KOPT-K1 (cell line): ENCODE measurements around the gene PPCDC.

Source experiments
- H3K27ac ChIP-seq: fragments of 200-600 bp; sonication (generic); 2 replicates; pipeline ENCODE4 v1.5.1; 2016; ENCODE audit warnings: antibody characterized with exemption, mild to moderate bottlenecking, low read depth, low read length; ENCODE audit not compliant: poor library complexity, severe bottlenecking
- H3K36me3 ChIP-seq: fragments of 200-600 bp; sonication (generic); 2 replicates; pipeline ENCODE4 v1.5.1; 2017; ENCODE audit warnings: antibody characterized with exemption, mild to moderate bottlenecking, low read length, moderate library complexity; ENCODE audit not compliant: insufficient read depth
- H3K9me3 ChIP-seq: fragments of 200-600 bp; sonication (generic); 2 replicates; pipeline ENCODE4 v1.5.1; 2017; ENCODE audit warnings: antibody characterized with exemption, low read length, mild to moderate bottlenecking; ENCODE audit not compliant: insufficient read depth, poor library complexity, severe bottlenecking

PPCDC gene

DNA sequence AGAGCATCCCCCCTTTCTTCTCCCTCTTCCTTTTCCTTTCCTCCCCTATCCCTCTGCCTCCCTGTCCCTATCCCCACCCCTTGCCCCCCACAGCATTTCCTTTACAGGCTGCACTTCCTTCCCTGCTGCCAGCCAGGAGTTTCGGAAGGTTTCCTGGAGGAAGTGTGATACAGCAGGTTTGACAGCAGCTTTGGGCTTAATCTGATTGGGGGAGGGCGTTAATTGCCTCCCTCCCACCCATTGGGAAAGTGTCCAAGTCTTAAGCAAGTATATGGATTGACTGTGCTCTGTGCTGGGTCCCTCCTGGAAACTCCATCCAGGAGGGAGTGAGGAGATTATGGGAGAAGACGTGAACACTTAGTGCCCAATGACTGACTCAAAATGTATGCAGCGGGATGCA lies 26.2 kb upstream of the PPCDC start:
- H3K36me3 ChIP-seq: no peaks in the 10 kb centered on the region
- no peaks in the 10 kb centered on the region for H3K9me3 ChIP-seq
- no peak overlapping the region for H3K27ac ChIP-seq

- Histone ChIP-seq H3K9me3 (no peaks in the 10 kb centered on the region), H3K36me3 (no peaks in the 10 kb centered on the region), H3K27ac (no peak overlapping the region)
These were observed 25.8 kb upstream of the PPCDC start for GRCh38 chr15:74997543-74997942.

DNA sequence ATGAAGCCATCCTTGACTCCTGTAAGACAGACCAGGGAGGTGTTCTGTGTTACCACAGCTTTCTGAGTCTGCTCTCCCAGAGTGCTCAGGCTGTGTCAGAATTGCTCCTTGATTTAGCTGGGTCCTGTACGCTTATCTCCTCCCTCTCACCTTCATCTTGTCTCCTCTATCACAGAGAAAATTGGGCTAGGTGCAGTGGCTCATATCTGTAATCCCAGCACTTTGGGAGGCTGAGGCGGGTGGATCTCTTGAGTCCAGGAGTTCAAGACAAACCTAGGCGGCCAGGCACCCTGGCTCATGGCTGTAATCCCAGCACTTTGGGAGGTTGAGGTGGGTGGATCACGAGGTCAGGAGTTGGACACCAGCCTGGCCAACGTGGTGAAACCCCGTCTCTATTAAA lies 22.1 kb upstream of the PPCDC start:
- H3K27ac ChIP-seq: no peak overlapping the region
- H3K9me3 ChIP-seq: no peaks in the 10 kb centered on the region
- no peaks in the 10 kb centered on the region for H3K36me3 ChIP-seq

DNA sequence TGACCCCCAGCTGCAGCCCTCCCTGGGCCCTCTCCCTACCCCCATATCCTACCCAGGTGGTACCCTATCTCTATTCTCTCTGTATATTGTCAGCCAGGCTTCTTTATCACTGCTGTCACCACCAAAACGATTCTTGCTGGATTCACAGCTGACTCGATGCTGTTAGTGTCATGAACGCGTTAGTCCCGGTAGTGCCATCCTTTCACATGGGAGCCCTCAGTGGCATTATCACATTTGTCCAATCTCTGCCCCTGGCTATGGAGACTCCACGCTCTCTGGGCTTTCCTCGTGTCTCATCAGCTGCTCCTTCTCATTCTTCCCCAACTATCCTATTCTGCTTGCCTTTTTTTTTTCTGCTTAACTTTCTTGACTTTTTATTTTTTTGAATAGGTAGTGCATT lies 21.0 kb upstream of the PPCDC start:
- no peak overlapping the region for H3K27ac ChIP-seq
- no peaks in the 10 kb centered on the region for H3K9me3 ChIP-seq
- H3K36me3 ChIP-seq: no peaks in the 10 kb centered on the region

DNA sequence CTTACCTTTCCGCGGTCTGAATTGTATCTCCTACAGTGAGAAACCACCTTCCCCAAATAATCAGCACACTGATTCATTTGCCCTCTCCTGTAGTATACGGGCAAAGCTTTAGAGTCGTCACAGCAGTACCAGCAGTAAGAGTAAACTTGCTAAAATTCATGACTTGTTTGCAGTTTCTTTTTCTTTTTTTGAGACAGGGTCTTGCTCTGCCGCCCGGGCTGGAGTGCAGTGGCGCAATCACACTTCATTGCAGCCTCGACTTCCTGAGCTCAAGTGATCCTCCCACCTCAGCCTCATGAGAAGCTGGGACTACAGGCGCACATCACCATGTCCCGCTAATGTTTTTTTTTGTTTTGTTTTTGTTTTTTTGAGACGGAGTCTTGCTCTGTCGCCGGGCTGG lies 16.2 kb upstream of the PPCDC start:
- Histone ChIP-seq H3K36me3 (no peaks in the 10 kb centered on the region), H3K9me3 (no peaks in the 10 kb centered on the region), H3K27ac (no peak overlapping the region)

GRCh38 chr15:75008221-75008625 lies 15.2 kb upstream of the PPCDC start:
- Histone ChIP-seq H3K36me3 (no peaks in the 10 kb centered on the region), H3K27ac (no peak overlapping the region)

DNA sequence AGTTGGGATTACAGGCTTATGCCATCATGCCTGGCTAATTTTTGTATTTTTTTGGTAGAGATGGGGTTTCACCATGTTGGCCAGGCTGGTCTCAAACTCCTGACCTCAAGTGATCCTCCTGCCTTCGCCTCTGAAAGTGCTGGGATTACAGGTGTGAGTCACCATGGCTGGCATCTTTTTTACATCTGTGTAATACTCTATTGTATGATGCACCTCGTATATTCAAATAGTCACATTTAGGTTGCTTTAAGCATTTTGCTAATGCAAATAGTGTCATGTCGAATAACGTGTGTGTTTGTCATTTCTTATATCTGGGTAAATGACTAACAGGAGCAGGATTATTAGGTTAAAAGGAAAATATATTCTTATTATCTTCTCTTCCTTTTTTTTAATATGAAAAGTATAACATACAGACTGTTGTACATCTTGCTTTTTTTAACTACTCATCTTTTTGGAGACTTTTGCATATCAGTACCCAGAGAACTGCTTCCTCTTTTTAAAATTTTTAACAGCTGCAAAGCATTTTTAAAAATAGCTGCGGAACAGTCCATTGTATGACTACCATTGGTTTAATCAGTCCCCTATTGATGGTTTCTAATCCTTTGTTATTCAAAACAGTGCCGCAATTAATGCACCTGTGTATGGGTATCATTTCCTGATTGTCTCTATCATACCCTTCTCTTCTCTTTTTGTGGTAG lies 14.6 kb upstream of the PPCDC start:
- Histone ChIP-seq H3K27ac (no peak overlapping the region), H3K36me3 (no peaks in the 10 kb centered on the region), H3K9me3 (no peaks in the 10 kb centered on the region)

More at GRCh38 chr15:75008221-75008625, 15.2 kb upstream of the PPCDC start:
- H3K9me3 ChIP-seq: no peaks in the 10 kb centered on the region

DNA sequence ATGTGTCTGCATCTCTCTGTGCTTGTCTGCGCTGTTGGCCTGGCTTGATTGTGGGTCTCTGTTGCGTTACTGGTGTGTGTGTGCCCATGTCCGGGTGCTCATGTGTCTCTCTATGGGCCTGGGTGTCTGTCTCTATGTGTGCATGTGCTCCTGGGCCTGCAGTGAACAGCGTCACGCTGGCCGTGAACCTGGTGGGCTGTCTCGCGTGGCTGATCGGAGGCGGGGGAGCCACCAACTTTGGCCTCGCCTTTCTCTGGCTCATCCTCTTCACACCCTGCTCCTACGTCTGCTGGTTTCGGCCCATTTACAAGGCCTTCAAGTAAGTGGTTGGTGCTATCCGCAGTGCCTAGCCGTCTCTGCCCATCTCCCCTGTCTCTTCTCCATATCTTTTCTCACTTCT lies 7.0 kb upstream of the PPCDC start:
- Histone ChIP-seq H3K36me3 (no peaks in the 10 kb centered on the region), H3K27ac (no peak overlapping the region), H3K9me3 (no peaks in the 10 kb centered on the region)

DNA sequence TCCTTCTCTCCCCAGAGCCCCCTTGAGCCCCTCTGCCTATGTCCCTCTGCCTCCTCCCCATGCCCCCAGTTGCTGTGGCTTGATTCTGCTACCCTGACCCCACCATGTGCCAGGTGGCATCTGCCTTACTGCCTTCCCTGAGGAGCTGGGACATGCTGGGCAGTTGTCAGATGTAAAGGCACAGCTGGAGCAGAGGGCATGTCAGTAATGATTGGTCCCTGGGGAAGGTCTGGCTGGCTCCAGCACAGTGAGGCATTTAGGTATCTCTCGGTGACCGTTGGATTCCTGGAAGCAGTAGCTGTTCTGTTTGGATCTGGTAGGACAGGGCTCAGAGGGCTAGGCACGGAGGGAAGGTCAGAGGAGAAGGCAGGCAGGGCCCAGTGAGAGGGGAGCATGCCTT lies 3.5 kb upstream of the PPCDC start:
- Histone ChIP-seq H3K36me3 (no peaks in the 10 kb centered on the region), H3K9me3 (no peaks in the 10 kb centered on the region), H3K27ac (no peak overlapping the region)

- H3K27ac ChIP-seq: no peak overlapping the region
- H3K9me3 ChIP-seq: no peaks in the 10 kb centered on the region
- H3K36me3 ChIP-seq: peaks cover 13% of the 10 kb centered on the region; the same call in 1 of the 2 replicates
These were observed 2.0 kb upstream of the PPCDC start for GRCh38 chr15:75021341-75021740.

GRCh38 chr15:75022783-75023180 lies 608 bp upstream of the PPCDC start:
- H3K9me3 ChIP-seq: no peaks in the 10 kb centered on the region
- H3K36me3 ChIP-seq: peaks cover 19% of the 10 kb centered on the region; the same call in 1 of the 2 replicates
- no peak overlapping the region for H3K27ac ChIP-seq

DNA sequence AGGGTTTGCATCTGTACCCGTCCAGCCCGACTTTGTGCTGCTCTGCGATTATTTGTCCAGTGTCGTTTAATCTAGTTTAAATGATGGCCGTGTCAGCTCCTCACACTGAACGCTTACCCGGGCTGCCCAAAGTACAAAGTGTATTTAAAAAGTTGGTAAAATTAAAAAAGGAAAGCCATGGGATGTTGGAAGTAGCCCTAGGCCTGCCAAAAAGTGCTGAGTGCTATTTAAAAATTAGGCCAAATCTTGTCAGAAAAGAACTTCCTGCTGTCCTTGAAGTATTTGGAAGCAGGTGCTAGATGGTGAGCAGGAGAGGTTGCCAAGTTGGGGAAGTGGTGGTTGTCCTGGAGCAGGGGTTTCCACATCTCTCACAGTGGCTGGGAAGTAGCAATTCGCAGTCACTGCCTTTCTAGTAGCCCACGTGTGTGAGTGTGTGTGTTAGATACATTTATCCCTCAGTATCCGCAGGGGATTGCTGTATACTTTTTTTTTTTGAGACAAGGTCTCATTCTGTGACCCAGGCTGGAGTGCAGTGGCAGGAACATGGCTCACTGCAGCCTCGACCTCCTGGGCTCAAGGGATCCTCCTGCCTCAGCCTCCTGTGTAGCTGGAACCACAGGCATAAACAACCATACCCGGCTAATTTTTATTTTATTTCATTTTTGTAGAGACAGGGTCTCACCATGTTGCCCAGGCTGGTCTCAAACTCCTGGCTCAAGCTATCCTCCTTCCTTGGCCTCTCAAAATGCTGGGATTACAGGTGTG lies 664 bp downstream of the PPCDC start:
- Histone ChIP-seq H3K27ac (peak overlapping the region; percentile 94), H3K9me3 (no peaks in the 10 kb centered on the region), H3K36me3 (peaks cover 19% of the 10 kb centered on the region; the same call in 1 of the 2 replicates)

DNA sequence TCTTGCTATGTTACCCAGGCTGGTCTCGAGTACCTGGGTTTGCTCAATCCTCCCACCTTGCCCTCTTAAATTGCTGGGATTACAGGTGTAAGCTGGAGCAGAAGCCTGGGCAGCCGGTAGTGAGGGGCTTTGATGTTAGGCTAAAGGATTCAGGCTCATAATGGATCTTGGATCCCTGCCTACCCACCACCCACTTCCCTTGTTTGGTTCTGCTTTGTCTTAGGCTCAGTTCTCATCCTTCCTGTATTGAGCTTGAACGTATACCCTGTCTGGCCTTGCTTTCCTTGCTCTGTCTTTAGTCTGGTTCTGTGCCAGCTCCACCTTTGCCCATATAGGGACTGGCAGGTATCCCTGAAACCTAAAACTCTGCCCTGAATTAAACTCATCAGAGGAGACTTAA lies 1.7 kb downstream of the PPCDC start:
- no peaks in the 10 kb centered on the region for H3K9me3 ChIP-seq
- no peak overlapping the region for H3K27ac ChIP-seq

DNA sequence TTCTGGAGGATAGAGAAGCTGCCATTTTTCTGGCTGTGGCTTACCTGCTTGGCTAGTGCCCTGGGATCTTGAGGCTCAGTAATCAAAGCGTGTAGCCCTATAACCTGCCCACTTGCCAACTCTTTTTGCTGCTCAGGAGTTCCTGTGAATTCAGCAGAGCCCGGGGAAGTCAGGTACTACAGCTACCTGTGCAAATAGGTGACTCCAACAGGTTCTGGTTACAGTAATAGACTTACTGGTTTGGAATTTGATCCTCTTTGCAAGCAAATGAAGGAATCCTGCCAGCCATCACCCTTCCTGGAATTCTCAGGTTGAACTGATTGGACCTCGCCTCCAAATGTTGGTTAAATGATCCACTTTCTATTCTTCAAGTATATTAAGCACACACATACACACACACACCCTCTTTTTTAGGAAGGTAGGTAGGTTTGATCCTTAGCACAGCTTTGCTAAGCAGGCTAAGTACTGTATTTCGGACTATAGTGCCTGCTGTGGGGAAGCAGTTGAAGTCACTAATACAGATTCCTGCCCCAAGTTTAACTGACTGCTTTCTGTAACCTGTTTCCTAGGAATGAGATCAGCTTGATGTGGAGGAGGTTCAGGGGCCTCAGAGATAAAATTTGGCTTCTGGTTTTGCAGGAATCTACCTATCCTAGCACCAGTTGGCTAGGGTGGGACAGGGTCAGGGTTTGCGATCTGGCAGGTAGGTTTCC lies 2.3 kb downstream of the PPCDC start:
- Histone ChIP-seq H3K27ac (no peak overlapping the region), H3K9me3 (no peaks in the 10 kb centered on the region), H3K36me3 (peaks cover 28% of the 10 kb centered on the region; the same call in 1 of the 2 replicates)

More for the DNA sequence above, 1.7 kb downstream of the PPCDC start:
- H3K36me3 ChIP-seq: peaks cover 22% of the 10 kb centered on the region; the same call in 1 of the 2 replicates

- Histone ChIP-seq H3K36me3 (peaks cover 32% of the 10 kb centered on the region; the same call in 1 of the 2 replicates), H3K9me3 (no peaks in the 10 kb centered on the region), H3K27ac (no peak overlapping the region)
These were observed 4.2 kb downstream of the PPCDC start for GRCh38 chr15:75027551-75027950.
